LNCaP clone FGC (cell line): Measurements from ENCODE around the gene RAD51B.

Experiments used
- DNase-seq: peaks from one replicate; pipeline ENCODE4 v3.0.0-alpha.2; 2011; ENCODE audit warnings: low read depth
- H3K4me3 ChIP-seq: 2 replicates; pipeline ENCODE4 v1.5.1; 2011; ENCODE audit warnings: mild to moderate bottlenecking, low read depth, low read length, control low read depth
- CTCF ChIP-seq: IDR thresholded peaks from 2 replicates; pipeline ENCODE4 v1.5.1; 2012; ENCODE audit warnings: mild to moderate bottlenecking; ENCODE audit not compliant: control insufficient read depth, insufficient read depth; ENCODE audit errors: extremely low read depth

Gene RAD51B

GRCh38 chr14:67819563-67820421 lies at the start of gene RAD51B:
Gene RAD51B, plus strand, starts transcription at chr14:67819779.
- peak within 1 kb of the TSS; percentile 81 for H3K4me3 ChIP-seq
- TF ChIP-seq CTCF, result no peak
- DNase-seq, result peak; percentile 53

- H3K4me3 ChIP-seq, result no peak overlapping the region
- TF ChIP-seq CTCF, result no peak
- DNase-seq, result no peak
Observed at GRCh38 chr14:67773844-67774377, 45.7 kb upstream of the RAD51B start.

- H3K4me3 ChIP-seq, result no peak overlapping the region
- TF ChIP-seq CTCF, result no peak
- peak; percentile 80 for DNase-seq
Observed at GRCh38 chr14:67776653-67777322, 42.8 kb upstream of the RAD51B start.

- TF ChIP-seq CTCF, result no peak
- H3K4me3 ChIP-seq, result no peak overlapping the region
Observed at GRCh38 chr14:67778792-67779191, 40.8 kb upstream of the RAD51B start.

GRCh38 chr14:67782090-67782489 lies 37.5 kb upstream of the RAD51B start:
- H3K4me3 ChIP-seq, result no peak overlapping the region
- DNase-seq, result no peak
- no peak for TF ChIP-seq CTCF

More at GRCh38 chr14:67778792-67779191, 40.8 kb upstream of the RAD51B start:
- DNase-seq, result no peak

GRCh38 chr14:67784244-67784823 lies 35.2 kb upstream of the RAD51B start:
- H3K4me3 ChIP-seq, result no peak overlapping the region
- no peak for TF ChIP-seq CTCF
- DNase-seq, result no peak
